Right renal cortex interstitium (tissue), 3 donors: ENCODE data around the gene TVP23A. TPM values are rescaled to one million over a fixed set of nuclear protein-coding genes. Genes with fewer than 3 reads are reported as not detected.
"Not testable (repeated sequence)": the region's sequence is repeated elsewhere in the genome, so short reads cannot be mapped to it uniquely, and the experiment has no call there.

Experiments used
- DNase-seq, 3 donors: peaks; one replicate each; pipeline ENCODE4 v3.0.0-alpha.2; 2013; ENCODE audit warnings: low read depth in 3 of 3, low spot score in 2 of 3
- polyA plus RNA-seq, 3 donors: library from polyadenylated mRNA; unstranded; fragments of 120-200 nt; gene quantifications; one replicate each; pipeline ENCODE4 v1.2.1, GENCODE V29; 2013; ENCODE audit not compliant: insufficient read length in 3 of 3

TVP23A gene
- polyA plus RNA-seq, 3 donors: 2.6 to 3.9 (median 3.1) TPM

- DNase-seq: no peak
These were observed 11.9 kb downstream of the TVP23A start for GRCh38 chr16:10806698-10807097.

DNA sequence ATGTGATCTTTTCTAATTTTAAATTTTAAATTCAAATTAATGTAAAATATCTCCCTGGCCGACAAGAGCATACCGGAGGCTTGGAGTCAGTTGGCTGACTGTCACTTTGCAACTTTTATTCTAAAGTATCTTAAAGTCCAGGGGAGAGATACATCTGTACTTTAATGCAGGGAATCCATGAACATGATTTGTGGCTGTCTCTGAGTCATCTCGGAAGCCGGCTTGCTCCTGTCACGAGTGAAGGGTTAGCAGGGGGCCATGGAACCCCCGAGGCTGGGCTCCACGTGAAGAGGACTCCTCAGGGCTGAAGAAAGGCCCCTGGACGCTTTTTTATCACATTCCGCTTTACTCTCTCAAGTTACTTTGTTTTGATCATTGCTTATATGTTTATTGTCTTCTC, 13.3 kb downstream of the TVP23A start:
- no peak for DNase-seq

DNA sequence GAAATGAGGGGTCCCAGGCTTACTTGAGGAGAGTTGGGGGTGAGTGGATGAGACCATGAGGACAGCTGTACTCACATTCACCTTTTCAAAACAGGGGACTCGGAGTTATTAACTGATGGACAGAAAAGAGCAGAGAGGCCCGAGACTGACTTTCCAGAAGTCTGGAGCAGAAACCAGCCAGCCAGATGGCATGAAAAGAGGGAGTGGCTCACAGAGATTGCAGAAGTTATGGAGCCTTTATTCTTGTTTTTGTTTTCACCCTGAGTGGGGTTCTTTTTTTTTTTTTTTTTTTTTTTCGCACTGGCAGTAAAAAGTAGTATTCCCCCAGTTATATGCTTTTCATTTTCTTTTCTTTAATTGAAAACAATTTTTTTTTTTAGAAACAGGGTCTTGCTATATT, 18.9 kb downstream of the TVP23A start:
- no peak for DNase-seq

DNA sequence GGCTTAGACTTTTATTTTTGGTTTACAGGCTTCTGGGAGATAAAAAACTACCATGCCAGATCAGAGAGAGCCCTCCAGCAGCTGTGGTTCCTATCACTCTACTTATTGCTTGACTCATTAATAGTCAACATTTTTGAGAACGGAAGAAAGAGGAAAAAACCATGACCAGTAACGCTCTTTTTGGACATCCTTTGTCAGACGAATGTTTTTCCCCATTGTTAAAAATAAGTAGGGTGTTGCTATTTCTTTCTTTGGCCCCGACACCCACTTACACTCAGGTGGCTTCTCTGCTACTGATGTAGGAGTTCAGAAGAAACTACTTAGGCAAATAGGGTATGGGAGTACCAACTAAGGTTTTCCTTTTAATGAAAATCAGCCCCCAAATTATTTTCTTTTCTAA, 27.5 kb downstream of the TVP23A start:
- DNase-seq: no peak

- DNase-seq: not testable (repeated sequence)
These were observed 30.0 kb downstream of the TVP23A start for GRCh38 chr16:10788630-10789029.

DNA sequence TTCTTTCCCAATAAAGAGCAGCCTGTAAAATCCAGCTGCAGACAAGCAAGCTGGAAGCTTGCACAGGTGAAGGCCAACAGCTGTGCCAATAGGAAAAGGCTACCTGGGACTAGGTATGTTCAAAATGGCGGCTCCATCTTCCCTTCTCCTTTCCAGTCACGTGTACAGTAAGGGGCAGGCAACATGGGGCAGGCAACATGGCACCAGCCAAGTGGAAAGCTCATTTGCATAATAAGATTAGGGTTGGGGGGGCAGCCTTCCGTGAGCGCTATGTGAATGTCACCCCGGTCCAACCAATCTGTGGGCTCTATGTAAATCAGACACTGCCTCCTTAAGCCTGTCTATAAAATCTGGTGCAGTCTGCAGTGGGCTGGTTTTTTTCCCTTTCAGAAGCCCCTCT, 31.3 kb downstream of the TVP23A start:
- DNase-seq: no peak

DNA sequence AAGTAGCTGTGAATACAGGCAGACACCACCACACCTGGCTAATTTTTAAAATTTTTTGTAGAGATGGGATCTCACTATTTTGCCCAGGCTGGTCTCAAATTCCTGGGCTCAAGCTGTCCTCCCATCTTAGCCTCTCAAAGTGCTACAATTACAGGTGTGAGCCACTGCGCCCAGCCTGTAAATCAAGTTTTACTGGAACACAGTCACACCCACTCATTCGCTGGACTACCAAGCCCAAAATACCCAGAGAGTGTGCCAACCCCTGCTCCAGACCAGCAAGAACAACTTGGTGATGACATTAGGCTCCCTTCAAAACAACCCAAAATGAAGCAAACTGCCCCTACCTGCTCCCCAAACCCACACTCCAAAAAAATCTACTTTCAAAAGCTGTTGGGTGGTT, 36.0 kb downstream of the TVP23A start:
- no peak for DNase-seq

DNA sequence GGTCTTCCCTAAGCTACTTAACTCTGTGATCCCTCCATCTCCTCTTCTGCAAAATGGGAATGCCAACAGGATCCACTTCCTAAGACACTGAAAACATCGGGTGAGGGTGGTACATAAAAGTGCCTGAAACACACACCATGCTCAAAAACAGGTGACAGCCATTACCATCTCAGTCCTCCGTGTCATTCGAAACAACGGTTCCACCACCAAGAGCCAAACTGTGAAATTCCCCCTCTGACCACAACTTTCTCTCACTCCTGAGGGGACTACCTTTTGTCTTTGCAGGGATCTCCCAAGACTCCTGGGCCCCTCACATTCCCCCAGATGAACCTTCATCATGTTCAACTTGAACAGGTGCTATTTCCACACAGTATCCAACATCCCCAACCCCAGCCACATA, 38.0 kb downstream of the TVP23A start:
- DNase-seq: no peak

DNA sequence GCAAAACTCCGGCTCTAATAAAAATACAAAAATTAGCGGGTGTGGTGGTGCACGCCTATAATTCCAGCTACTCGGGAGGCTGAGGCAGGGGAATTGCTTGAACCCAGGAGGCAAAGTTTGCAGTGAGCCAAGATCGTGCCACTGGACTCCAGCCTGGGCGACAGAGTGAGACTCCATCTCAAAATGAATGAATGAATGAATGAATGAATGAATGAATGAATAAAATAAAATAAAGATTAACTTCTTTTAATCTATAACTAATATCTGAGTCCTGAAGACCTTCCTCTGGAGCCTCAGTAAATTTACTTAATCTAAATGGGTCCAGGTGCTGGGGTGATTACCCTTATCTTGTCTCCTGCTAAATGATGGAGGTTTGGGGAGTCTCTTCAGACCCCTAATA, 38.7 kb downstream of the TVP23A start:
- DNase-seq: not testable (repeated sequence)

DNA sequence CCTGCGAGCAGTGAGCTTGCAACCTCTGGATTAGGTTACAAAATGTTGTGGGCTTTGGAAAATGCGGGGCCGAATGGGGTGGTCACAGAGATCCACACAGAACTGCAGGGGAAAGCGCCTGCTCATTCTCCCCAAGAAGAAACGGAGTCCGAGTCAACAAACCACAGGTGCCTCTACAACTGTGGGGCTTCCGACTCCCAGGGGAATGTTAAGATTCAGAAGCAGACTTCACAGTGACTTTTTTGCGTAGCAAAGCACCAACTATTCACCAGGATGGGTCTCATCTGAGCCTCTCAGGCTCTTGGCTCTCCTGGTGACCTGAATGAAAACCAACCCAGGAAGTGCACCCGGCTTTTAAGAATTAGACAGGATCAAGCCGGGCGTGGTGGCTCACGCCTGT, 41.2 kb downstream of the TVP23A start:
- no peak for DNase-seq

- DNase-seq: not testable (repeated sequence)
These were observed 41.7 kb downstream of the TVP23A start for GRCh38 chr16:10776923-10777322.

DNA sequence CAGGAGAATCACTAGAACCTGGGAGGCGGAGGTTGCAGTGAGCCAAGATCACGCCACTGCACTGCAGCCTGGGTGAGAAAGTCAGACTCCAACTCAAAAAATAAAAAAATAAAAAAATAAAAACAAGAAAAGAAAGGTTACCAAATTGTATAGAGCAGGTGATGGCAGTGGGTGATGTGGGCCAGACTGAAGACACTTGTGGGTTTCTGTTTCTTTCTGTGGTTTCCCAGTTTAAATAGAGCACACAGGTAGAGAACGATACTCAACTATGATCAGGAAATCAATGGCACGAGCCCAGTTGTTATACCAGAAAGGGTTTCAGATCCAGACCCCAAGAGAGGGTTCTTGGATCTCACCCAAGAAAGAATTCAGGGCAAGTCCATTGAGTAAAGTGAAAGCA, 42.3 kb downstream of the TVP23A start:
- DNase-seq: no peak

DNA sequence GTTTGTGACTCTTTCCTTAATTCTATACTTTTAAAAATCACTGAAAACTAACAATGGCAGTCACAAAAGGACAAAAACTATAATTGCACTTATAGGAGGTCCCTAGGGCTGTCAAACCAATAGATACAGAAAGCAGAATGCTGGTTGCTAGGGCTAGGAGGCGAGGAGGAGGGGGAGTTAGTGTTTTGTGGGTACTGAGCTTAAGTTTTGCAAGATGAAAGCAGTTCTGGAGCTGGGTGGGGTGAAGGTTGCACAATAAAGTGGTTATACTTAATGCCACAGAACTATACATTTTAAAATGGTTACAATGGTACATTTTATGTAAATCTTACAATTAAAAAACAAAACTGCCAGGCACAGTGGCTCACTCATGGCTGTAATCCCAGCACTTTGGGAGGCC, 47.7 kb downstream of the TVP23A start:
- DNase-seq: no peak

DNA sequence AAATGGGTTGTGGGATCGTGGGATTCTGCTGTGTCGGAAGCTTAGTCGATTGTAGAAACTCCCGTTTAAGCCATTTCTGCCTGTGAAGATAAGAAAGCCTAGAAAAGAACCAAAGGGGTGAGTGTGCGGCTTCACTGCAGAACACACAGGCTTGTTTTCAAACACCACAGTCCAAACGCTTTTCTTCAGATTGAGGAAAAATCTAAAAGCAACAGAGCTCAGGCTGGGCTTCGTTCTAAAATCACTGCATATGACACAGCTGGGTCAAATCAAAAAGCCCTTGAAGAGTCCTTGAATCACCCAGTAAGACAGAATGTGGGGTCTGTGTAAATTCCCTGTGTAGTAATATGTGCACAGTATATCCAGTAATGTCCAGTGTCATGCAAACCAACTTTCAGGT, 49.2 kb downstream of the TVP23A start:
- no peak for DNase-seq

DNA sequence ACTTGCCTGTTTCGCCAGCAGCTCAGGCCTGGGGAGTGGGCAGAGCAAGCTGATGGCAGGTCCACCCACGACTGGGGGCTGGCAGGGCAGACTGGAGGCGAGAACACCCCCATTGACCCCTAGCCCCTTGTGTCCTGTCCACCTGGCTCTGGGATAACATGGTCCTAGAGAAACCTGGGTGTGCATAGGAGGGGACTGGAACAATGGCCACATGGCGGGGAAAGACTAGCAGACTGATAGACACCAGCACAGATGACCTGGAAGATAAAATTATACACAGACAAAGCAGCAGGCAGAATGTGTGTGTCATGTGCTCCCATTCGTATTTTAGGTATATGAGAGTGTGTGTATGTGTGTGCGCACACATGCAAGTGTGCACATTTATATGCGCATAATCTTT, 51.5 kb downstream of the TVP23A start:
- DNase-seq: no peak

DNA sequence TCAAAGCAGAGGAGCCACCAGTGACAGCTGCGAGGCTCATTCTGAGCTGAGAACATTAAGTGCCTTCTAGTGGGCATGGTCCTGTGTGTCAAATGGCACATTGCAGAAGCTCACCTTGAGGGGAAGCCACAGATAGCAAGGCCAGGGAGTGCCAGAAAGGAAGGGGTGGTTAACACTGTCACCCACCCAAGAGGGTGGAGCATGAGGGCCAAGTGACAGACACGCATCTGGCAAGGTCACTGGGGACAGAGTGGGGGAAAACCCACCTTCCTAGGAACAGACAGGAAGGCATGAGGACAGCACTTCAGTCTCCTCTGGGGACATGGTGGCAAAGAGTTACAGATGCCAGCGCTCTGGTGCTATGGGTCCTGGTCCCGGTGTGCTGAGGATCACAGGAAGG, 52.8 kb downstream of the TVP23A start:
- no peak for DNase-seq

- no peak for DNase-seq
These were observed 55.1 kb downstream of the TVP23A start for GRCh38 chr16:10763456-10763855.

DNA sequence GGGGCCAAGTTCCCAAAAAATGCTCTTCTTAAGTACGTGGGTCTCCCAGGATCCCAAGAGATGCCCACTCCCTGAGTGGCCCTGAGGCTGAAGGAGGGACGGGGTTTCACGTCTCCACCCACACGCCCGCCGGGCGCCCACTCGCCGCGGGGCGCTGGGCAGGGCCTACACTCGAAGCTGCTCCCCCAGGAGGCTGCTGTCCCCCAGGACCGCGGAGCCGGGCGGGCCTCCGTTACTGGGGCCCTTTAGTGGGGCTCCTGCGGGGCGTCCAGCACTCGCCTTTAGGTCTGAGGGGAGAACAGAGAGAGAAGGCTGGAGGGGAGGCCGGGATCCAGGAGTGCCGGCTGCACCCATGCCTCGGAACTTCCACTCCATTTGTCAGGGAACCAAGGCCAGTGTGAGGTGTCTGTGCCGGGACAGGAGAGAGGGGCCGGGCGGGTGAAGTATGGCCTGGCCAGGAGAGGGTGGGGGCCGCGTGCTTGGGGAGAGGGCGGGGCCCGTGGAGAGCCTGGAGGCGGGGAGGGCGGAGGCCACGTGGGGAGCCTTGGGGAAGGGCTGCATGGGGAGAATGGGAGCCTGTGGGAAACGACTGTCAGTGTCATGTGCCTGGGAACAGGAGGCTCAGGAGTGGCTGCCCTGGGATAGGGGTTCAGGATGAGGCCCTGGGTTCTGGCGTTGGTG, 56.1 kb downstream of the TVP23A start:
- no peak for DNase-seq

DNA sequence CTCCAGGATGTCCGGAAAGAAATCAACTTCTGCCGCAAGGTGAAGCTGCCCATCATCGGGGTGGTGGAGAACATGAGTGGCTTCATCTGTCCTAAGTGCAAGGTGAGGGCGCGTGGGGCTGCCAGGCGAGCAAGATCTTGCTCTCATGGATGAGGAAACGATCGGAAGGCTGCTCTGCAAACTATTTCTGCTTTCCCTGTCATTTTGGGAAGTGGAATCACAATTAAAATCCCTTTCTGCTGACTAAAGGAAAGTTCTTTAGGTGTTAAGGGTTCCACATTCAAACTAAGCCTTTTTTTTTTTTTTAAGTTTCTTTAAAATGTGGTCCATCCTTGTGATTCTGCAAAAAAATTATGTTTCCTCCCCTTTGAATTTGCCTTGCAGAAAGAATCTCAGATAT, 57.2 kb downstream of the TVP23A start:
- no peak for DNase-seq

- DNase-seq: no peak
These were observed 57.7 kb downstream of the TVP23A start for GRCh38 chr16:10760858-10761257.

GRCh38 chr16:10756574-10756973, 62.0 kb downstream of the TVP23A start:
- no peak for DNase-seq

DNA sequence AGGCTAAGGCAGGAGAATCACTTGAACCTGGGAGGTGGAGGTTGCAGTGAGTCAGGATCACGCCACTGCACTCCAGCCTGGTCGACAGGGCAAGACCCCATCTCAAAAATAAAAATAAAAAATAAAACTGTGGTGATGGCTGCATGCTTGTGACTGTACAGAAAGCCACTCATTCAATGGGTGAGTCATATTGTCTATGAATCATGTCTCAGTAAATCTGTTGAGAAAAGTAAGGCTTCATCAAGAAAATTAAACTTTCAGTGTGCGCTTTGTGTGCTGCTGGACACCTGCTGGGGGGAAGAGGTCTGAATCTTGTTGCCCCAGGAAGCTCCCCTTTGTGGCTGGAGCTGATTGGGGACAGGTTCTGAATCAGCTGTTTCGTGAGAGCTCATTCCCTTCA, 63.7 kb downstream of the TVP23A start:
- no peak for DNase-seq

DNA sequence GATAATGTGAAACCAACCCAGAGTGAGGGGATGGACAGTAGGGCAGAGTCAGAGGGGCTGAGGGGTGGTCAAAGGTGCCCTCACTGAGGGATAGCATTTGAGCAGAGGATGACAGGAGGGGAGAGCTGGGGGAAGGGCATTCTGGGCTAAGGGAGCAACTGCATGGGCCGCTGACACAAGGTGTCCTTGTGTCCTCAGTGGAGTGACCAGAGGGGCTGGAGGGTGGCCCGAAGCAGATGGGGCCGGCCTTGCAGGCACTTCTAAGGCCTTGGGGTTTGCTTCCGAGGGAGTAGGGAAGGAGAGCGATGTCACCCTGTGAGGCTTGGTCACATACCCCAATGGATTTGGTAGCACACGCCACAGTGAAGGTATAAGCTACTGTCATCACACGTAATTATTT, 64.9 kb downstream of the TVP23A start:
- DNase-seq: no peak
